ENCODE results near the gene LRMDA.

LRMDA gene

DNA sequence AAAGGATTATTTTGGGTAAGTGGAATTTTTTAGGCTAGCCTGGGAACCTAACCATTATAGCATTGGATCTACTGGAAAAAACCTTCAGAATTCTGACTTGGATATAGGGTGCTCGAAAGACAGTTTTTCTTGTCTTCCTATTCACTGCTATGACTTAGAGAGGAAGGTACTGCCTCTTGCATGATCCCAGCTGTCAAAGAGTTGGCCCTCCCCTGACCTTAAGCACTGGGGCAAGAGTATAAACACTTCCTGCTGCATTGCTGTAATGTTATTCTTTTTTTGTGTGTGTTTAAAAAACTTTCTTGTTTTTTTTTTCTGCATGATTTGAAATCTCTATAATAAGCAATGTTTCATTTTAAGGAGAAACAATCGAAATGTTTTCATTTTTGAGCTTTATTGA lies 113.0 kb downstream of the LRMDA start:
- DNase-seq (ENCODE audit: extremely low spot score): no peak
- ChIA-PET POLR2A (no interaction called here), CTCF (interaction anchor here (1.1 kb wide), 1 partner anchor 1460 kb away, joined by 3 read pairs; no protein-coding TSS in a partner anchor)
- TF ChIP-seq, protein P1, sequence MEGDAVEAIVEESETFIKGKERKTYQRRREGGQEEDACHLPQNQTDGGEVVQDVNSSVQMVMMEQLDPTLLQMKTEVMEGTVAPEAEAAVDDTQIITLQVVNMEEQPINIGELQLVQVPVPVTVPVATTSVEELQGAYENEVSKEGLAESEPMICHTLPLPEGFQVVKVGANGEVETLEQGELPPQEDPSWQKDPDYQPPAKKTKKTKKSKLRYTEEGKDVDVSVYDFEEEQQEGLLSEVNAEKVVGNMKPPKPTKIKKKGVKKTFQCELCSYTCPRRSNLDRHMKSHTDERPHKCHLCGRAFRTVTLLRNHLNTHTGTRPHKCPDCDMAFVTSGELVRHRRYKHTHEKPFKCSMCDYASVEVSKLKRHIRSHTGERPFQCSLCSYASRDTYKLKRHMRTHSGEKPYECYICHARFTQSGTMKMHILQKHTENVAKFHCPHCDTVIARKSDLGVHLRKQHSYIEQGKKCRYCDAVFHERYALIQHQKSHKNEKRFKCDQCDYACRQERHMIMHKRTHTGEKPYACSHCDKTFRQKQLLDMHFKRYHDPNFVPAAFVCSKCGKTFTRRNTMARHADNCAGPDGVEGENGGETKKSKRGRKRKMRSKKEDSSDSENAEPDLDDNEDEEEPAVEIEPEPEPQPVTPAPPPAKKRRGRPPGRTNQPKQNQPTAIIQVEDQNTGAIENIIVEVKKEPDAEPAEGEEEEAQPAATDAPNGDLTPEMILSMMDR (IDR thresholded peaks at IDR 0.05; ENCODE audit: control extremely low read depth, extremely low read depth, low read depth, missing control alignments): no peak

DNA sequence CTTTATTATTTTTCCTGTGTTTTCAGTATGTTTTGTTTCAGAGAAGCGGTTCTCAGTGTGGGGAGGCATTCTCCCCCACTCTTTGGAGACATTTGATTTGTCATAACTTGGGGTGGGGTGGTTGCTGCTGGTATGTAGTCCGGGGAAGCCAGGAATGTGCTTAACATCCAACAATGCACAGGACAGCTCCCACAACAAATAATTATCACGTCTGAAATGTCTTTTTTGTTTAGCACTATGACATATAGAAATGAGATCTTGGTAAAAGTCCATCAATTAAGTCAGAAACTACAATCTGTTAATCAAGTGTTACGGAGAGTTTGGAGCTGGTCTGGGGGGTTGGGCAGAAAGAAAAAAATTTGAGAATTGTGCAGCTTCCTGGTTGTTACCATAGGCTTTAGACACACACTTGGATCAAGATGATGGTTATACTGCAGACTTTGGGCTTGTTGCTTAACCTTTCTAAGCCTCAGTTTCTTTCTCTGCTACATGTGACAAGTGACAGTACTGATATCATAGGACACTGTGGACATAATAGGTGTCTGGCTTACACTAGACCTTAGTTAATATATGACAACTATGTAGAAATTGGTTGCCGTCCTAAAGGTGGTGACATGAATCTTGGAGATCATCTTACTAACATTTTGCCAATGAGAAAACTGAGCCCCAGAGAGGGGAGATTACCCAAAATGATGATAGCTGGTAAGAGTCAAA lies 113.7 kb downstream of the LRMDA start:
- POLR2A ChIA-PET: no interaction called here
- DNase-seq (ENCODE audit: extremely low spot score): no peak
- TF ChIP-seq, protein P1 (IDR thresholded peaks at IDR 0.05; ENCODE audit: control extremely low read depth, extremely low read depth, low read depth, missing control alignments): no peak
- CTCF ChIA-PET: interaction anchor here (1.1 to 3.1 kb wide), 3 partner anchors 9 to 1459 kb away, joined by 3 to 12 read pairs (median 9); no protein-coding TSS in a partner anchor

DNA sequence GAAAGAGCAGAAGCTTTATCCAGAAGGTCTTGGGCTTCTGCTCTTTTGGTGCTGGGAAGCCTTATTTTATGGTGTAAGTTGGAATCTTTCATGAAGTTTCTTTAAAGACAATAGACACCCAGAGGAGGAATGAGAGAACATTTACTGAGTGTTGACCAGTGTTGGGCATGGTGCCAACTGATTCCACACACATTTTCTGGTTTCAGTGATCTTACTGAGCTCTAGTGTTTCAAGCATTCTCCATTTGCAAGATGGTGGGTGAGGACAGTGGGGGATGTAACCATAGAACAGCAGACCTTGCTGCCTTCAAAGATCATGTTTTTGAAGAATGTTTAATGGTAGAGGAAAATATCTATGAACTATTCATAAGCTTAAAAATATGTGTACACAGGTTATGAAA lies 114.6 kb downstream of the LRMDA start:
- CTCF ChIA-PET: interaction anchor here (1.7 to 3.1 kb wide), 2 partner anchors 9 to 10 kb away, joined by 9 to 12 read pairs; no protein-coding TSS in a partner anchor
- POLR2A ChIA-PET: no interaction called here
- DNase-seq (ENCODE audit: extremely low spot score): no peak
- TF ChIP-seq, protein P1 (IDR thresholded peaks at IDR 0.05; ENCODE audit: control extremely low read depth, extremely low read depth, low read depth, missing control alignments): no peak

DNA sequence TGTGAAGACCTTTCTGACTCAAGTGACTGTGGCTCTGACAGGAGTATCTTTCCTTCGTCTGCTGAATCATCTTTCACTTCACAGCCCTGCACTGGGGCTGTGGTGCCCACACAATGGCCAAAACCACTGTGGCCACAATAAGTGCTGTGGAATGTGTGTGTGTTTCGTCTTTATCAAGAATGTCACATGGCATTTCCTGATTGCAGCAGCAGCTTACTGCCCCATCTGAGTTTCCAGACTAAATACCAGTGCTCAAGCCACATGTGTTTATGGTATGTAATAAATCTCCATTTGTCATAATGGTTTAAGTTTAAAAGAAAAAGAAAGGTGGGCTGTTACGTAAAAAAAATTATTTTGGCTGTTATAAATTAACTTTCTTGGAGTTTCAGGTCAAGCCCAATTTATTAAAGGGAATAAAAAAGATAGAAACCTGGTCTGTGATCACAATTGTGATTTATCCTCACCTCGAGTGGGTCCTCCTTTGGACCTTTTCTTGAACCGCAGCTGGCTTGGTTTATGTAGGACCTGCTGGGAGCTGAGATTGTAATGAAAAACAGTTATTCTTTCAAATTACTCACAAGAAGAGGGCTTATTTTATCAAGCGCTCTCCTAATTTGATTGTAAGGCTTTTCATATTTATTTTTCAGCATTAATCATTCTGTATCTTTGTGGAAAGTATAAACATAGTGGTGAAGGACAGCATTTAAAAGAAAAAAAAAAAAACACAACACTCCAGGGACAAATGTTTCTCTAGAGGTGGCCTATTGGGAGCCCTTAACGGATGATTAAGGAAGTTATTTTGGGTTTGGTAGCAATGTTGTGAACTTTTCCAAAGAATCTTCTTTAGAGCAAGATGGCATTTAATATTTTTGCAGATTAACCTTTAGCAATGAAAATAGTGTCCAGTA lies 116.2 kb downstream of the LRMDA start:
- DNase-seq (ENCODE audit: extremely low spot score): no peak
- CTCF ChIA-PET: interaction anchor here (3.1 kb wide), 1 partner anchor 8 kb away, joined by 12 read pairs; no protein-coding TSS in a partner anchor
- TF ChIP-seq, protein P1 (IDR thresholded peaks at IDR 0.05; ENCODE audit: control extremely low read depth, extremely low read depth, low read depth, missing control alignments): no peak
- POLR2A ChIA-PET: no interaction called here

DNA sequence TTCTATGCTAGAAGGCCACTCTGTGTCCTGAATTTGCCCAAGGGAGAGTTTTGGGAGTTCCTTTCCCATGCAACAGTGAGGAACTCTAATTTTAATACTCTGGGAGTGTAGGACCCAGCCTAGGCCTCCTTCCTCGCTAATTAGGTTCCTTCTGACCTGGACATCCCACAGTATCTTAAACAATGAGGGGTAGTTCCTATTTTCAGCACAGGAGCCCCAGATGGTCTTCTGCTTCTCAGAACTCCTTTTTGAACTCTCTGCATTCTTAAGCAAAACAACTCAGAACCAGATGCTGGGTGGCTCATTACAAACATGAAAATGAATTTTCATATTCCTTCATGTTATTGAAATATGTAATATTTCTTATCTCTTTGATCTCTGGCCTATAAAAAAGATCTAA lies 116.9 kb downstream of the LRMDA start:
- POLR2A ChIA-PET: no interaction called here
- CTCF ChIA-PET: no interaction called here
- TF ChIP-seq, protein P1 (IDR thresholded peaks at IDR 0.05; ENCODE audit: control extremely low read depth, extremely low read depth, low read depth, missing control alignments): no peak
- DNase-seq (ENCODE audit: extremely low spot score): no peak

DNA sequence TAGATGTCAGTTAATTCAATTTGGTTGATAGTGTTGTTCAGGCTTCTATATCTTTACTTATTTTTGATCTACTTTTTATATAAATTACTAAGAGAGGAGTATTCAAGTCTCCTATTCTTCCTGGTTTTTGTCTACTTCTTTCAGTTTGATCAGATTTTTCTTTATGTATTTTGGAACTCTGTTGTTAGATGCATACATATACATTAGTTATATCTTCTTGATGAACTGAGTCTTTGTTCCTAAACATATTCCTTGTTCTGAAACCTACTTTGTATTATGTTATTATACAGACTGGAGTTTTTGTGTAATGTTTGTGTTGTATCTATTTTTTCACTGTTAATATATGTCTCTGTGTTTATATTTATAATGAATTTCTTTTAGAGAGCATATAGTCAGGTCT lies 118.8 kb downstream of the LRMDA start:
- CTCF ChIA-PET: no interaction called here
- TF ChIP-seq, protein P1 (IDR thresholded peaks at IDR 0.05; ENCODE audit: control extremely low read depth, extremely low read depth, low read depth, missing control alignments): no peak
- DNase-seq (ENCODE audit: extremely low spot score): no peak
- POLR2A ChIA-PET: no interaction called here

Measured in GM10248 (cell line).